NCI-H460 (cell line): ENCODE data around the gene ERRFI1. TPM values are rescaled to one million over a fixed set of nuclear protein-coding genes. Genes with fewer than 3 reads are reported as not detected.
A peak's percentile ranks its signal among the peaks of the same experiment; 100 is the strongest.

Source experiments
- DNase-seq: peaks from one replicate; pipeline ENCODE4 v3.0.0-alpha.2; 2016; ENCODE audit warnings: low read depth; ENCODE audit errors: extremely low read depth
- total RNA-seq: library from RNA; depleted of rRNA; stranded (reverse); fragments of >200 nt; shearing (Covaris generic); gene quantifications from 2 replicates; pipeline ENCODE4 v1.2.3, GENCODE V29; 2014

The ERRFI1 gene
- total RNA-seq, 1 experiment from 2014 or later: 105 TPM

GRCh38 chr1:8021676-8022266, 4.3 kb downstream of the ERRFI1 start:
- no peak for DNase-seq

- no peak for DNase-seq
Observed at GRCh38 chr1:8020032-8020431, 6.1 kb downstream of the ERRFI1 start.

DNA sequence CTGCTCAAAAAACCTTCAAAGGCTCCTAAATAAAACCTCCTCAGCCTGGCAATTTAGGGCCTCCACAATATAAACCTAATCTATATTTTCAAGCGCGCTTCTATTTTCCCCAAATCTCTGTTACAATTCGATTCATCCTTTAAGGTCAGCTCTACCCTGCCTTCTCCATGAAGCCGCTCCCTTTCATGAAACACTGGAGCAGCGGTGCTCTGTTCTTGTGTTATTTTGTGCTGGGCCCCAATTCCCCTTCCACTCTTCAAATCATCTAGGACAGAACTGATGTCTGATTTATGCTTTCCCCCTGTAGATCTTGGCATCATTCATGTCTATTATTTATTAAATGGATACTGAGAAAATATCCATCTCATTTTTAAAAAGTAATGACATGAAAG, 6.9 kb downstream of the ERRFI1 start:
- DNase-seq: no peak

DNA sequence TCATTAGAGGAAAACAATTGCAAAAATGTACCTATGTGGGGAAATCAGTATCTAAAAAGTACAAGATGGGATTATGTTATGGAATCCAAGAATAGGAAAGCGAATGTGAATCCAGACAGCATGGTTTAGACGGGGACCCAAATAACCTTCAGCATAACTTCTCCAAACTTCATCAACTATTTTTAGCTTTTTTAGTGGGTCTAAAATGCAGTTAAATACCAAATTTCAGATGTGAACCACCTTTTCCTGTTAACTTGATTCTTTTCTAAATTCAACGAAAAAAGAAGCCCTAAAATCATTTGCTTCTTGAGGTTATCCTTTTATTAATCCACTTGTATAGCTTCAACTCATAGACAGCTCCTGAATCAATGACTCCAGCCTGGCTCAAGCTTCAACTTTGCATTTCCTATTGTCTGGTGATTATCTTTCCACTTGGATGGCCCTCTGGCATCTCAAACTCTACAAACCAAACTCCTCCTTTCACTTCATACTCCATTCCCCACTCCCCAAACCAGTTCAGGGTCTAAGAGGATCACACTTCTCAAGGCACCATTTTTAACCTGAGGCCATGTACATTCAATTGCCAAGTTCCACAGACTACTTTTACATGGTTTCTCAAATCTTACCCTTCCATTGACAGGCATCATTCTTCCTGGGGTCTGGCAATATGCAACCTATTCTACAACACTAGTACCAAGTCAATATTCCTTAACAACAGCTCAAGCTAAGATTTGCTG, 7.4 kb downstream of the ERRFI1 start:
- DNase-seq: no peak

GRCh38 chr1:8017495-8018197, 8.5 kb downstream of the ERRFI1 start:
- no peak for DNase-seq

GRCh38 chr1:8016895-8017241, 9.2 kb downstream of the ERRFI1 start:
- DNase-seq: no peak

GRCh38 chr1:8016210-8016894, 9.8 kb downstream of the ERRFI1 start:
- DNase-seq: no peak

DNA sequence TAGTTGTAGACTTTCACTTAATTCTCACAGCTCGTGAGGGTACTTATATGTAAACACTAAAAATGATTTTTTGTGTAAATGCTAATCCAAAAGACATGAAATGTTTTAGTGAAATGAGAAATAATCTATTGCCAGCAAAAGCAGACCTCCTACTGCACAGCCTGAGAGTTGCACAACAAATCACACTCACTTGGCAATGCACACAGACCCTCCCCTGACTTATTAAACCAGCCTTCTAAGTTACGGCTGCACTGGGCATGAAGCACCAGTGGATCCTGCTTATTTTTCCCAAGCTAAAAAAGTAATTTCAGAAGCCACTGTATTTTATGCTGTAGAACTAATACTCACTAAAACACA, 10.3 kb downstream of the ERRFI1 start:
- DNase-seq: no peak

- peak; percentile 74 for DNase-seq
Observed at GRCh38 chr1:8015036-8015808, 10.9 kb downstream of the ERRFI1 start.

DNA sequence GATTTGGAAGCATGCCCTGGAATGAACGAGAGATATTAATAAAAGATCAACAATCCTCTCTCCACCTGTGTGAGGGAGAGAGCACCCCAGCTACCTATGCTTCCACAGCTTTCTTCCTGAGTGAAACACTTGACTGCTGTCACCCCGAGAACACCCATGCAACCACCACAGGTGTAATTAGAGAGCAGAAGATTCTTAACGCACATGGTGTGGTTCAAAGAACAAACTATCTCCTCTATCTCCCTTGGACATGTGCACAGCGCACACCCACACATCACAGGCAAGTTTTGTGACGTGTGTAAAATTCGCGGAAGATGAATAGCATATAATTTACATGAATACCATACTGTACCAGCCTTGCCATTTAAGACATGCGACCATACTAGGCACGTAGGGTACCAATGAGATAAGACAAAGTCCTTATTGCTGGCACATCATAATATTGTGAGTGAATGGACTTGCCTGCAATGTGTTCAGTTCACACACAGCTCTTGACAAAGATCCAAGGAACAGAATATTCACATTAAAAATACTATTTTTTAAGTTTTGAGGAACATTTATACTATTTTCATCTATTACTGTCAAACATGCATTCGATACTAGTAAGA, 11.6 kb downstream of the ERRFI1 start:
- no peak for DNase-seq

- DNase-seq: no peak
Observed at GRCh38 chr1:8013800-8014199, 12.3 kb downstream of the ERRFI1 start.

DNA sequence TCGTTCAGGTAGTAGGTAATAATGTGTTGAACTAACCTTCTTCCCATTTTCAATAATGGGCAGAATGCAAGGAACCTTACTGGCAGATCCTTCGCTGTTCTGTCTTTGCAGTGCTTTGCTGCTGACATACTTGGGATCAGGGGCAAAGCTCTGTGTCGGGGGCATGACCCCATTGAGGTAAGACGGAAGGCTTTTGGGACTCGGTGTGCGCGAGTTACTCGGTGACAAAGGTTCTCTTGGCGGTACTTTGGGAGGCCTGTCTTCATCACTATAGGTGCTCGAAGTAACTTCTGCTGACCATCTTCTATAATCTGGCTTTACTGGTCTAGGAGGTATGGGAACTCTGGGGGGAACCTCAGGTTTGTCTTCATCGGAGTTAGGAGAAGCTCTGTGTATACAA, 12.7 kb downstream of the ERRFI1 start:
- no peak for DNase-seq

DNA sequence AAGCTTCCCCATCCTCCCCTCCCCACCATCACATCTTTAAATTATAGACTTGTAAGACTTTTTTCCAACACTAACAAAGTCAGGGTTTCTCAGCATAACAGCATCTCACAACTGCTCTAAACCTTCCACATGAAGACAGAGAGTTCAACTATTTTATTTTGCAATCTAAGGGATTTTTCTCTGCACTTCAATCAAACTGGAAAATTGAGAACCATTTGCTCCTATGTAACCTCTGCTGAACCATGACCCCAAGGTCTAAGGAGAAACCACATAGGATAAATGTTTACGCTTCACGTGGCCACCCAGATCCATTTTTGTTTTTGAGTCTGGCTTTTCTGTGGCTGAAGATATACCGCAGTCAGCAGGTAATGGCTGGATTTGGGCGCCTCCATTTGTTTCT, 13.2 kb downstream of the ERRFI1 start:
- DNase-seq: no peak

DNA sequence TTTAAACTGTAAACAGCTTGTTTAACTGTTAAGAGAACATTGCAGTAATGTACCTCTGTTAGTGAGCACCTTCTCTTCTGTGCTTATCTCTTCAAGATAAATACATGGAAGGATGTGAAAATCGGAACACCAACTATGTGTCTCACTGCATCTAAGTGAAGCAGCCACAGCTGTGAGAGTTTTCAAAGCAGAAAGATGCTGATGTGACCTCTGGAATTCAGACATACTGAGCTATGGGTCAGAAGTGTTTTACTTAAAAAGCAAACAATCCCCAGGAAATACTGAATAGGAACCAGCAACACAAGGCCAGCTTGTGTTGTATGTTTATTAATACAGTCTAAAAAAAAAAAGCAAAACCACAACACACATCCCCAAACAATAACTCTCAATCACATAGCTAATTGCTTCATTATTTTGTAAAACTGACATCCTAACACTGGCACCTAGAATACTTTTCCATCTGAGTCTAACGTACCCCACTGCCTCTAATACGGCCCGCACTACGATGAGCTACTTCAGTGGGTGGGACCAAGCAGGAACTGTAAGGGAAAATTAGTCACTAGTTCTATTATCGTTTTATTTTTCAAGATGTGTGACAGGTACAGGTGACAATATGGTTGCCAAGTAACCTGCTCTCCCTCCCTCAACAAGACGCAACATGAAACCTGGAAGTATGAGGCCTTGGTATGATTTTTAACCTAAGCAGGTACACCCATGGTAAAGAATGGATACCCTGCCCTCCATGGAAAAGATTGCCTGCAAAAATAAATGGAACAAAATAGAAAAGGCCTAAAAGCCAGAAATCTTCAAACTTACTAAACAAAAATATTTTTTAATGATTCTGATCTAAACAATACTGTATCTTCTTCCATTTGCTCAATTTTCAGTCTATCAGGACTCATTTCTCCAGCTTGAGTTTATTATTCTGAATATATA, 13.9 kb downstream of the ERRFI1 start:
- DNase-seq: no peak

- DNase-seq: no peak
Observed at GRCh38 chr1:8011016-8011415, 15.1 kb downstream of the ERRFI1 start.

DNA sequence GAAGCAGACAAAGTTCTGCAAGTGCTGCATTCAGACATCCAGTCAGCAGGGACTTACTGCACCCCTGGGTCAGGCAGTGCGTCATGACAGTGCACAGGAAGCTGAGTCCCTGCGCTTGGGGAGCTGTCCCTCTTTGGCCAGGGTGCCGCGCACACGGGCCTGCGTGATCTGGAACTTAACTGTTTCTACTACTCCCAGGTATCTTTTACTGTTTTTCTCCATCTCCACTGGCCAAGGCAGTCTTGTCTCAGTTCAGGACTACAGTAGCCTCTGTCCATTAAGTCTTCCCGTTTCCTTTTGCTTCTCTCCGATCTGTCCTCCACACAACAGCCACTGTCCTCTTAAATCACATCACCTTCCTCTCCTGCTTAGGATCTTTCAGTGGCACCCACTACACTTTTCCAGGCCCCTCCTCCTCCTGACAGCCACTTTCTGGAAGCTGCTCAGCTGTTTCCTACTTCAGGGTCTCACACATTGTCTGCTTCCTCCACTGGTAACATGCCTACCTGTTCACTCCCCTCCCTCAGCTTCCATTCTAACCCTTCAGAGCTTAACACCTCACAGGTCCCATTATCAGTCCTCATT, 15.9 kb downstream of the ERRFI1 start:
- no peak for DNase-seq

DNA sequence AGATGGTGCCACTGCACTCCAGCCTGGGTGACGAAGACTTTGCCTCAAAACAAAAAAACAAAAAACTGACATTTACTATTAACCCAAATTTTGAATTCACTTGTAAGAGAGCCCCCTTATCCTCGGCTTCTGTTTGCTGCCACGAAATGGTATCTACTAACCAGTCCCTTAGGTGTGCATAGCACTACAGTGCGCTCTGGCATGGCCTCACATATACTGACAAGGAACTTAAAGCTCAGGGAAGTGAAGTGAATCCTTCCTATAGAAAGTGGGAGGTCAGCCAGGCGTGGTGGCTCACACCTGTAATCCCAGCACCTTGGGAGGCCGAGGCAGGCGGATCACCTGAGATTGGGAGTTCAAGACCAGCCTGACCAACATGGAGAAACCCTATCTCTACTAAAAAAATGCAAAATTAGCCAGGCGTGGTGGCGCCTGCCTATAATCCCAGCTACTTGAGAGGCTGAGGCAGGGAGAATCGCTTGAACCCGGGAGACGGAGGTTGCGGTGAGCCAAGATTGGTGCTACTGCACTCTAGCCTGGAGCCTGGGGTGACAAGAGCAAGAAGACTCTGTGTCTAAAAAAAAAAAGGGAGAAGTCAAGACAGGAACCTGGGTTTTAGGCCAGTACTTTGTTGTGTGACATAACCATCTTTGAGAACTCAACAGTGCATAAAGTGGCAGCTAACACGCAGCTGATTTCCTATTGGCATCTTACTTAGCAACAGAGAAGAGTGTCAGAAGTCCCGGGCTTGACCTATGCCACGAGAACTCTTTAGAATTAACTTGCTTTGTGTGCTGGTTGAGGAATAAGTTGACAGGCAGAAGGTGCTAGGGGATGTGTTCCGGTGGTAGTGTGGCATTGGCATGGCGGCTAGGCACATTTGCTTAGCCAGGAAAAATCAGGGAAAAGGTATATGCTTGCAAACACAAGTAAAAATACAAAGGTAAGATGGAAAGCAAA, 16.8 kb downstream of the ERRFI1 start:
- no peak for DNase-seq
